H1 (cell line): ENCODE data around the gene MBTPS1. TPM values are rescaled to one million over a fixed set of nuclear protein-coding genes. Genes with fewer than 3 reads are reported as not detected.

ENCODE experiments used
- CREB1 ChIP-seq: IDR thresholded peaks from 2 replicates; pipeline ENCODE4 v1.6.1; 2012; ENCODE audit warnings: inconsistent platforms
- JUND ChIP-seq: IDR thresholded peaks from 2 replicates; pipeline ENCODE4 v1.6.1; 2011; ENCODE audit warnings: mild to moderate bottlenecking, improper control_type of control experiment, low read length
- NANOG ChIP-seq: IDR thresholded peaks from 2 replicates; pipeline ENCODE4 v1.6.1; 2011; ENCODE audit warnings: low read length, low read depth, mild to moderate bottlenecking, inconsistent platforms; ENCODE audit not compliant: insufficient read depth, poor library complexity, severe bottlenecking
- RBBP5 ChIP-seq: IDR thresholded peaks from 2 replicates; pipeline ENCODE4 v1.7.1; 2012; ENCODE audit warnings: low read depth, mild to moderate bottlenecking, inconsistent platforms, low read length, moderate library complexity, borderline replicate concordance
- SAP30 ChIP-seq: fragments of 300-600 bp; sonication (generic); IDR thresholded peaks from 2 replicates; pipeline ENCODE4 v1.7.1; 2012; ENCODE audit warnings: low read length, moderate library complexity, mild to moderate bottlenecking, inconsistent platforms; ENCODE audit not compliant: insufficient read depth, insufficient replicate concordance
- TAF7 ChIP-seq: optimal IDR thresholded peaks from 2 replicates; pipeline ENCODE3; 2011; ENCODE audit warnings: low read depth, mild to moderate bottlenecking, inconsistent platforms, low read length, moderate library complexity, borderline replicate concordance
- polyA plus RNA-seq, 7 experiments: library from polyadenylated mRNA; depleted of rRNA in 3 of 7; stranded (reverse) in 5 of 7; unstranded in 2 of 7; fragments of >200 nt in 5 of 7; fragments of 200-250 nt in 2 of 7; gene quantifications; 1 replicate in 5 of 7; 2 replicates in 1 of 7; 4 replicates in 1 of 7; pipeline versions ENCODE4 v1.2.1 to v1.2.3, GENCODE V29; 2011 to 2013; ENCODE audit warnings: missing spikeins in 2 of 7, mixed read lengths in 2 of 7
- total RNA-seq: library from RNA; stranded (reverse); fragmentation: NEBNext Ultra II Directional; extraction: Animal tissue kit (Norgen Biotek cat#: 25700); gene quantifications from 2 replicates; pipeline ENCODE4 v1.2.1, GENCODE V29; 2021

Gene MBTPS1
- total and polyA plus RNA-seq, 2 of the 8 experiments (the other 6 are each of a cell fraction or from before 2014, with no cell fraction given) = 30.6 to 53.3 TPM

- TF ChIP-seq NANOG = no peak
- no peak for TF ChIP-seq RBBP5
- TF ChIP-seq TAF7 = no peak
- TF ChIP-seq JUND = no peak
- no peak for TF ChIP-seq CREB1
- no peak for TF ChIP-seq SAP30
Observed at GRCh38 chr16:84052071-84052622, 64.6 kb downstream of the MBTPS1 start (continued).
